Esophagus squamous epithelium (tissue), 5 donors: ENCODE data around the gene GOSR1. TPM values are rescaled to one million over a fixed set of nuclear protein-coding genes. Genes with fewer than 3 reads are reported as not detected.
"Not testable (repeated sequence)": the region's sequence is repeated elsewhere in the genome, so short reads cannot be mapped to it uniquely, and the experiment has no call there.

Experiments
- DNase-seq: peaks from one replicate; lab custom pipeline; 2025; lab: John Stamatoyannopoulos, UW
- H3K27ac ChIP-seq, 4 donors: fragments of 200-600 bp; sonication (generic); one replicate each; pipeline ENCODE4 v1.5.1; 2016 to 2019; ENCODE audit warnings: mild to moderate bottlenecking in 1 of 4
- H3K27me3 ChIP-seq, 4 donors: fragments of 200-600 bp; sonication (generic); 1 replicate in 3 of 4; 2 replicates in 1 of 4; pipeline versions ENCODE4 v1.5.1 to v1.6.0; 2017 to 2021; ENCODE audit warnings: antibody characterized with exemption in 1 of 4
- H3K36me3 ChIP-seq, 3 donors: fragments of 200-600 bp; sonication (generic); one replicate each; pipeline ENCODE4 v1.5.1; 2016 to 2019
- H3K4me1 ChIP-seq, 3 donors: fragments of 200-600 bp; sonication (generic); one replicate each; pipeline ENCODE4 v1.5.1; 2017 to 2019
- H3K4me3 ChIP-seq, 4 donors: fragments of 200-600 bp; sonication (generic); 1 replicate in 3 of 4; 2 replicates in 1 of 4; pipeline ENCODE4 v1.5.1; 2016 to 2019; ENCODE audit warnings: mild to moderate bottlenecking in 2 of 4, moderate library complexity in 1 of 4
- H3K9me3 ChIP-seq, 3 donors: fragments of 200-600 bp; sonication (generic); one replicate each; pipeline ENCODE4 v1.5.1; 2016 to 2019
- CTCF ChIP-seq, 6 experiments: fragments of 450-650 bp in 4 of 6; fragments of 200-600 bp in 2 of 6; sonication (generic) in 2 of 6; IDR thresholded peaks; one replicate each; pipeline ENCODE4 v1.5.1; 2016 to 2019; ENCODE audit warnings: antibody characterized with exemption in 6 of 6, mild to moderate bottlenecking in 4 of 6, moderate library complexity in 4 of 6
- POLR2A ChIP-seq, 4 donors: fragments of 450-650 bp; IDR thresholded peaks; one replicate each; pipeline ENCODE4 v1.6.1; 2017; ENCODE audit warnings: antibody characterized with exemption in 4 of 4, mild to moderate bottlenecking in 4 of 4, moderate library complexity in 3 of 4
- WGBS, 2 donors: methylation state at CpG; one replicate each; pipeline ENCODE4 v1.1.5; 2018; 5-methylcytosine and 5-hydroxymethylcytosine counted together
- intact Hi-C: fragments of 100-400 bp; cut with DNase I; formaldehyde crosslinking; loops from one replicate; pipeline ENCODE4 v1.15.0; 2022
- total RNA-seq, 4 donors: library from RNA; depleted of rRNA; stranded (reverse); fragments of >200 nt; gene quantifications; one replicate each; pipeline ENCODE4 v1.1.0, GENCODE V29; 2016
- donor health status: DM: yes; HTN: yes; CAD: no.

The GOSR1 gene
- total RNA-seq, 4 donors from 2014 or later, result 19.4 to 50.4 (median 37.7) TPM

- Histone ChIP-seq H3K36me3 (peaks cover 0 to 48% (median 9%) of the 10 kb centered on the region in 3 donors), H3K27ac (no peak overlapping the region), H3K9me3 (no peaks in the 10 kb centered on the region), H3K27me3 (no peaks in the 10 kb centered on the region), H3K4me3 (no peak overlapping the region), H3K4me1 (peaks cover 0 to 11% (median 0%) of the 10 kb centered on the region in 3 donors)
- DNase-seq, result no peak
- intact Hi-C loops, result no loop called here
- no peak for TF ChIP-seq POLR2A (IDR thresholded peaks at IDR 0.05)
- no peak for TF ChIP-seq CTCF (IDR thresholded peaks at IDR 0.05)
These were observed 40.5 kb upstream of the GOSR1 start for GRCh38 chr17:30436729-30437128.

- Histone ChIP-seq H3K4me3 (no peak overlapping the region), H3K36me3 (peaks cover 0 to 38% (median 4%) of the 10 kb centered on the region in 3 donors), H3K27me3 (no peaks in the 10 kb centered on the region), H3K9me3 (no peaks in the 10 kb centered on the region), H3K27ac (no peak overlapping the region), H3K4me1 (no peaks in the 10 kb centered on the region)
- DNase-seq, result no peak
- 67 to 71% methylated on average over 6 of the region's 6 CpGs for WGBS, 2 donors
- TF ChIP-seq POLR2A (IDR thresholded peaks at IDR 0.05) (no peak), CTCF (IDR thresholded peaks at IDR 0.05) (no peak)
- intact Hi-C loops, result no loop called here
These were observed 33.5 kb upstream of the GOSR1 start for GRCh38 chr17:30443721-30444120.

- H3K9me3 ChIP-seq, DNase-seq, H3K4me1 ChIP-seq, intact Hi-C loops, H3K4me3 ChIP-seq, H3K27ac ChIP-seq, H3K27me3 ChIP-seq: not testable (repeated sequence)
- H3K36me3 ChIP-seq, result peaks cover 0 to 53% (median 4%) of the 10 kb centered on the region in 3 donors
These were observed 30.6 kb upstream of the GOSR1 start for GRCh38 chr17:30446640-30447039.

GRCh38 chr17:30449480-30449879 lies 27.7 kb upstream of the GOSR1 start:
- H3K27me3 ChIP-seq, result no peaks in the 10 kb centered on the region
- H3K4me1 ChIP-seq, result no peaks in the 10 kb centered on the region
- no peak for TF ChIP-seq POLR2A (IDR thresholded peaks at IDR 0.05)
- TF ChIP-seq CTCF (IDR thresholded peaks at IDR 0.05), result no peak
- H3K36me3 ChIP-seq, result peaks cover 0 to 65% (median 0%) of the 10 kb centered on the region in 3 donors
- H3K9me3 ChIP-seq, result no peaks in the 10 kb centered on the region
- WGBS, 2 donors, result 38 to 51% methylated on average over 4 of the region's 4 CpGs
- intact Hi-C loops, result no loop called here
- no peak overlapping the region for H3K4me3 ChIP-seq
- DNase-seq, result no peak
- H3K27ac ChIP-seq, result no peak overlapping the region

GRCh38 chr17:30450125-30451027 lies 26.8 kb upstream of the GOSR1 start:
- Histone ChIP-seq H3K4me3 (no peak overlapping the region), H3K27ac (no peak overlapping the region), H3K36me3 (peaks cover 0 to 62% (median 0%) of the 10 kb centered on the region in 3 donors), H3K9me3 (no peaks in the 10 kb centered on the region), H3K27me3 (no peaks in the 10 kb centered on the region), H3K4me1 (no peaks in the 10 kb centered on the region)
- WGBS, 2 donors, result 92 to 94% methylated on average over 12 of the region's 12 CpGs
- intact Hi-C loops, result loop anchor here (10.0 kb wide), 1 partner anchor 106 kb away; no protein-coding TSS in a partner anchor
- TF ChIP-seq POLR2A (IDR thresholded peaks at IDR 0.05) (no peak), CTCF (IDR thresholded peaks at IDR 0.05) (no peak)
- no peak for DNase-seq
